Loucy (cell line): ENCODE data around the gene AP1S1.

Source experiments
- CTCF ChIP-seq: fragments of 200-600 bp; sonication (generic); conservative IDR thresholded peaks from 2 replicates; pipeline ENCODE4 v1.5.1; 2014; ENCODE audit warnings: mild to moderate bottlenecking, antibody characterized with exemption, low read length
- EZH2phosphoT487 ChIP-seq: fragments of 200-600 bp; IDR thresholded peaks from 2 replicates; pipeline ENCODE4 v1.6.1; 2018; ENCODE audit warnings: antibody characterized with exemption, mild to moderate bottlenecking, moderate library complexity, borderline replicate concordance

- TF ChIP-seq CTCF (no peak), EZH2phosphoT487 (no peak)
Observed at GRCh38 chr7:101189109-101189508, 34.8 kb downstream of the AP1S1 start.
